WTC11 (cell line): ENCODE measurements around the gene DPP7.

Source experiments
- CREM ChIP-seq: sonication (generic); formaldehyde crosslinking; IDR thresholded peaks from 2 replicates; pipeline ENCODE4 v1.8.1; 2022; ENCODE audit warnings: mild to moderate bottlenecking, missing genetic modification reagents, moderate library complexity
- CTCF ChIP-seq: fragments of 200-600 bp; IDR thresholded peaks from 2 replicates; pipeline ENCODE4 v1.8.0; 2022; ENCODE audit warnings: antibody characterized with exemption
- ESRRA ChIP-seq: sonication (generic); formaldehyde crosslinking; IDR thresholded peaks from 2 replicates; pipeline ENCODE4 v1.8.1; 2022; ENCODE audit warnings: mild to moderate bottlenecking, missing genetic modification reagents, borderline replicate concordance
- NFE2L1 ChIP-seq: sonication (generic); formaldehyde crosslinking; IDR thresholded peaks from 2 replicates; pipeline ENCODE4 v1.8.1; 2023; ENCODE audit warnings: missing genetic modification reagents
- ZNF263 ChIP-seq: sonication (generic); formaldehyde crosslinking; IDR thresholded peaks from 2 replicates; pipeline ENCODE4 v1.8.1; 2022; ENCODE audit warnings: low read depth, mild to moderate bottlenecking, moderate library complexity, missing genetic modification reagents
- TF ChIP-seq, protein P1 (sequence below): sonication (generic); formaldehyde crosslinking; IDR thresholded peaks from 2 replicates; pipeline ENCODE4 v1.8.1; 2022; ENCODE audit warnings: mild to moderate bottlenecking, missing genetic modification reagents, moderate library complexity, borderline replicate concordance

GRCh38 chr9:137066096-137066861 is 48.3 kb downstream of the DPP7 start:
- TF ChIP-seq CTCF (no peak; the same call in 1 of the 2 replicates), ZNF263 (CRISPR knock-in tag) (no peak), CREM (CRISPR knock-in tag) (no peak), NFE2L1 (CRISPR knock-in tag) (no peak), ESRRA (CRISPR knock-in tag) (no peak)
- TF ChIP-seq, protein P1, sequence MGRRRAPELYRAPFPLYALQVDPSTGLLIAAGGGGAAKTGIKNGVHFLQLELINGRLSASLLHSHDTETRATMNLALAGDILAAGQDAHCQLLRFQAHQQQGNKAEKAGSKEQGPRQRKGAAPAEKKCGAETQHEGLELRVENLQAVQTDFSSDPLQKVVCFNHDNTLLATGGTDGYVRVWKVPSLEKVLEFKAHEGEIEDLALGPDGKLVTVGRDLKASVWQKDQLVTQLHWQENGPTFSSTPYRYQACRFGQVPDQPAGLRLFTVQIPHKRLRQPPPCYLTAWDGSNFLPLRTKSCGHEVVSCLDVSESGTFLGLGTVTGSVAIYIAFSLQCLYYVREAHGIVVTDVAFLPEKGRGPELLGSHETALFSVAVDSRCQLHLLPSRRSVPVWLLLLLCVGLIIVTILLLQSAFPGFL (CRISPR knock-in tag), result no peak
